G401 (cell line): ENCODE measurements around the gene LRP2. TPM values are rescaled to one million over a fixed set of nuclear protein-coding genes. Genes with fewer than 3 reads are reported as not detected.
"Not testable (repeated sequence)": the region's sequence is repeated elsewhere in the genome, so short reads cannot be mapped to it uniquely, and the experiment has no call there.

Source experiments
- DNase-seq: peaks from one replicate; pipeline ENCODE4 v3.0.0-alpha.2; 2015; ENCODE audit warnings: low spot score
- in situ Hi-C: cut with HindIII; loops from 2 replicates; pipeline ENCODE4 v1.10.0; 2016; ENCODE audit warnings: low sequenced_read_pairs, mixed read lengths
- total RNA-seq: library from RNA; depleted of rRNA; stranded (reverse); fragments of >200 nt; shearing (Covaris generic); gene quantifications from 2 replicates; pipeline ENCODE4 v1.2.3, GENCODE V29; 2014

LRP2 gene
- total RNA-seq, 1 experiment from 2014 or later, result not detected

- DNase-seq, result no peak
Measured at GRCh38 chr2:169351725-169352124, 10.6 kb downstream of the LRP2 start.

GRCh38 chr2:169349535-169349934 is 12.8 kb downstream of the LRP2 start:
- in situ Hi-C loops, result no loop called here
- DNase-seq, result no peak

More at GRCh38 chr2:169351725-169352124, 10.6 kb downstream of the LRP2 start:
- in situ Hi-C loops, result no loop called here

- in situ Hi-C loops, result no loop called here
- DNase-seq, result no peak
Measured at GRCh38 chr2:169348321-169349024, 13.9 kb downstream of the LRP2 start.

DNA sequence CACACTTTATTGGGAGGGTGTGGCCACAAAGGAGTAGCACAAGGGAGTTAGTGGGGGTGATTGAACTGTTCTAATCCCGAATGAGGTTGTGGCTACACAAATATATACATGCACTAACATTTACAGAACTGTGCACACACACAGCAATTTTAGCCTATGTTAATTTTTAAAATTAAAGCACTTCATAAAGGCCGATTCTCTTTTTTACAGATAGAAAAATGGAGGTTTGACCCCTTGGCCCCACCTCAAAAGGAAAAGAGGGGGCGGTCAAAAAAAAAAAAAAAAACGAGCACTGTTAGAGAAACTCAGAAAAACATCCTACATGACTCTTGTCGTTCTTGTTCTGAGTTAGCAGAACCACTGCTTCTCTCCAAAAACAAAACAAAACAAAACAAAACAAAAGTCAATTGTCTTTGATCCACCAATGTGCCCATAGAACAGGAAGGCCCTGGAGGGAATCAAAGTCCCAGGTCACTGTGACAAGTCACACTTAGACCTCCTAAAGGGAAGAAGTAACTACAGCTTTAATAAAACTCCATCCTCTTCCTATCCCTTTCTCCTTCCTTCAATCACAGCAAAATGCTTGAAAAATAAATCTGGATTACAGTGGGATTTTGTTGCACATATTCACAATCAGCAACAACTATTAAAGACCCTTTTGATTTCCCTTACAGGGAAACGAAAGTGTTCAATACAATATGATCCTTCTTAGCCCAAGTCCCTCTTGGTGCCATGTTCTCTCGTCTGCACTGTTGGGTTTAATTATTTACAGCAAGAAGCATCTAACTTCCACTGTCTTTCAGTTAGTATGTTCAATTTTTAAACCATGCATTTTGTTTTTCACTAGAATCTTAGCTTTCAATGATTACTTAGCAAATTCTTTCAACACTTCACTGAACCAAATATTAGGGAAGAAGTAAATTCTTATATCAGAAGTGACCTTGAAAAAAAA is 16.6 kb downstream of the LRP2 start:
- no peak for DNase-seq

GRCh38 chr2:169344736-169345485 is 17.4 kb downstream of the LRP2 start:
- no peak for DNase-seq
- in situ Hi-C loops, result no loop called here

More for the DNA sequence above, 16.6 kb downstream of the LRP2 start:
- in situ Hi-C loops, result no loop called here

DNA sequence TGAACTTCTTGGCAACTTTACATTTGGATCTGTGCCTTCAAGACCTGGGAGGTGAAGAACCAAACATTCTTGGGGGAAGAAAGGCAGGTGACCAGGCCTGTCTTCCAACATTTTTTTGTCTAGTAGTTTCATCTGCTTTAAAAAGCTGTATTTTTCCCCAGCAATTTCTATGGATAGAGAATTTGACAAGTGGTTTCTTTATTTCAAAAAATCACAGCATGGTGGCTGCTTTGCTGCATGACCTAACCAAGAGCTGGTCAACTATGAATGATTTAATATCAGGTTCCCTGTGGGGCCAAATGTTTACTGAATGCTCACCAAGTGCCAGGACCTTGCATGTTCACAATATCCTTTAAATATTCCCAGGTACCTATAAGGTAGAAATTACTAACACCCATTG is 19.1 kb downstream of the LRP2 start:
- in situ Hi-C loops, result no loop called here

DNA sequence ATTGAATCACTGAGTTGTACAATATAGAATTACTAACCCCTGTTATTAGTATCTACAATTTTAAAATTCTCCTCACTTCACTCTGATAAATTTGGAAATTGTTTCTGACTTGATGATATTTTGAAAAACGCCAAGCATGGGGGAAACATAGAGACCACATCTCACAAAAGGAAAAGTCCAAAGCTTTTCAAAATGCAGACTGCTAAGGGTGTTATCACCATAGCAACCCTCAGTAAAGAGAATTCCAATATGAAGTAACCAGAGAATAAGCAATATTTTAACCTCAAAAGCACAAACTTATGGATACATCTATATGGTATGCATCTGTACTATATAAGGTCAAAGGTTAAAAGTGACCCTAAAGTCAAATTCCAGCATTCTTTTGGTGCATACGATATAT is 22.7 kb downstream of the LRP2 start:
- DNase-seq, result no peak
- in situ Hi-C loops, result no loop called here

More for the DNA sequence above, 19.1 kb downstream of the LRP2 start:
- DNase-seq, result no peak

GRCh38 chr2:169336695-169337094 is 25.6 kb downstream of the LRP2 start:
- DNase-seq, result no peak
- in situ Hi-C loops, result no loop called here

GRCh38 chr2:169330555-169331198 is 31.7 kb downstream of the LRP2 start:
- DNase-seq, result no peak
- in situ Hi-C loops, result no loop called here

DNA sequence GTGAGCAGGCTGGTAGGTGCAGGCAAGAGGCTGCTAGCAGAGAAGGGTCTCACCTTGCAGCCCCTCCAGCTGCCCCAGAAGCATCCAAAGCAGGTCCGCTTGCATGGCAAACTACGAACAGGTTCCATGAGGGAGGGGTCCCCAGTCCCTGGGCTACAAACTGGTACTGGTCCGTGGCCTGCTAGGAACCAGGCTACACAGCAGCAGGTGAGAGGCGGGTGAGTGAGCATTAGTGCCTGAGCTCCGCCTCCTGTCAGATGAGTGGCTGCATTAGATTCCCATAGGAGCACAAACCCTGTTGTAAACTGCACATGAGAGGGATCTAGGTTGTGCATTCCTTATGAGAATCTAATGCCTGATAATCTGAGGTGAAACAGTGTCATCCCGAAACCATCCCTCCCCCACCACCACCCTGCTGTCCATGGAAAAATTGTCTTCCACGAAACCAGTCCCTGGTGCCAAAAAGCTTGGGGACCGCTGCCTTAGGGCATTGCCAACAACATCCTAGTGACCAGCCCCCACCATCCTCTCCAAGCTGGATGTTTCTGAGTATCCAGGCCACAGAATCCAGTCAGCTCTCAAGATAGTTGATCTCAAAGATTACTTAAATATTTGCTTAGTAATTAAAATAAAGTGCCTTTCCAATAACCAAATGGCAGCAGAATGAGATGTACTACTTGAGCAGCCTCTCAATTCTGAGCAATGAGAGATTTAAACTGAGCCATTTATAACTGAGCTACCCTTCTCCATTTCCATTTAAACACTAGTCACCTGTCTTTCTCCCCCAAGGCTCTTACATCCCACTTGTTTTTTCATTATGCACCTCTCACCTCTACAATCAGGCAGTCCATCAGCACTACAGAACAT is 32.4 kb downstream of the LRP2 start:
- DNase-seq, result no peak
- in situ Hi-C loops, result no loop called here

GRCh38 chr2:169328785-169329184 is 33.5 kb downstream of the LRP2 start:
- in situ Hi-C loops, result no loop called here
- DNase-seq, result no peak

GRCh38 chr2:169327837-169328236 is 34.5 kb downstream of the LRP2 start:
- in situ Hi-C loops, DNase-seq: not testable (repeated sequence)

GRCh38 chr2:169325886-169326285 is 36.4 kb downstream of the LRP2 start:
- DNase-seq, in situ Hi-C loops: not testable (repeated sequence)

GRCh38 chr2:169324581-169325260 is 37.6 kb downstream of the LRP2 start:
- DNase-seq, result no peak
- in situ Hi-C loops, result no loop called here

DNA sequence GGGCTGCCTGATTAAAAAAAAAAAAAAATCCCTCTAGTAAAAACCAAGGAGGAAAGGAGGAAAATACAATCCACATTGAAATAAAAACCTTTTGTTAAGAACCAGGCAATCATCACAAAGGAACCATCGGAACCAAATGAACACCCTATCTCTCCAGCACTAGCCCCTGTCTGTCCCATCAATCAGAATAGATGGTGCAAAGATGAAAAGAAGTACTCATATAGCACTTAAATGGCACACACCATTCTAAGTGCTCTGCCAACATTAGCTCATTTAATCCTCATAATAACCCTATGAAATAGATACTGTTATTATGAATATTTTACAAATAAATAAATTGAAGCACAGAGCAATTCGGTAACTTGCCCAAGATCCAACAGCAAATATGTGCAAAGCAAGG is 38.5 kb downstream of the LRP2 start:
- no peak for DNase-seq
- in situ Hi-C loops, result no loop called here

DNA sequence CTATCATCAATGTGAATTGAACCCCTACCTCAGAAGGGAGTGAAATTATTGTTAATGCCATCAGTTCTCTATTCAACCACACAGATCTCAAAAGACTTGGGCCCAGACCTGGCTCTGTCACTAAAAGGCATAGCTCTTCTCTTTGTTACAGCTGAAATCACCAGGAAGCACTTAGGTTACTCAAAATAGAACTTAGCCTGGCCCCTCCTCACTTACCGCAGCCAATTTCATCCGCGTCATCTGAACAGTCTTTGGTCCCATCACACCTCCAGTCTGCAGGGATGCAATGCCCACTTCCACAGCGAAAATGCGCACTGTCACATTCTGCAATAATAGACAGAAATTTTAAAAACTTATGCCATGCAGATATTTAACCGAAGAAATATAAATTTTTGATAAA is 41.8 kb downstream of the LRP2 start:
- DNase-seq, result no peak
- in situ Hi-C loops, result no loop called here

- DNase-seq, result no peak
- in situ Hi-C loops, result no loop called here
Measured at GRCh38 chr2:169315357-169315756, 47.0 kb downstream of the LRP2 start.

GRCh38 chr2:169308349-169308748 is 54.0 kb downstream of the LRP2 start:
- in situ Hi-C loops, DNase-seq: not testable (repeated sequence)
